CD4-positive, alpha-beta T cell (primary cell): Measurements from ENCODE around the gene NKD1. TPM values are rescaled to one million over a fixed set of nuclear protein-coding genes. Genes with fewer than 3 reads are reported as not detected.
A peak's percentile ranks its signal among the peaks of the same experiment; 100 is the strongest.

Experiments used
- ATAC-seq: fragments of 200-7000 bp; cut with Tn5 transposase; one replicate; pipeline ENCODE4 v1.10.0; 2022; ENCODE audit warnings: mild to moderate bottlenecking; ENCODE audit not compliant: poor library complexity
- CTCF ChIA-PET: fragments of 350-600 bp; sonication (Branson Sonifier 250); formaldehyde crosslinking; loops from one replicate; lab custom pipeline; 2021; ENCODE audit warnings: antibody characterized with exemption, inconsistent platforms; lab: Charles Lee
- POLR2A ChIA-PET: fragments of 350-600 bp; sonication (Branson Sonifier 250); formaldehyde crosslinking; loops from one replicate; lab custom pipeline; 2021; ENCODE audit warnings: antibody characterized with exemption, inconsistent platforms; lab: Charles Lee
- DNase-seq, 14 experiments: peaks; one replicate each; pipeline ENCODE4 v3.0.0-alpha.2; 2013 to 2020; ENCODE audit warnings: mixed read lengths in 2 of 14
- H3K27ac ChIP-seq, 2 donors: one replicate each; pipeline versions ENCODE4 v1.5.1 to v1.7.0; 2013; ENCODE audit warnings: low read length in 2 of 2, low read depth in 1 of 2, mild to moderate bottlenecking in 1 of 2
- H3K27me3 ChIP-seq, 2 experiments: 1 replicate in 1 of 2; 2 replicates in 1 of 2; pipeline versions ENCODE4 v1.6.1 to v1.7.0; 2013; ENCODE audit warnings: low read length in 2 of 2, control low read depth in 1 of 2, mild to moderate bottlenecking in 1 of 2, moderate library complexity in 1 of 2; ENCODE audit not compliant: insufficient read depth in 2 of 2, control insufficient read depth in 1 of 2
- H3K36me3 ChIP-seq: one replicate; pipeline ENCODE4 v1.6.1; 2013; ENCODE audit warnings: low read length, control low read depth; ENCODE audit not compliant: insufficient read depth
- H3K4me1 ChIP-seq: one replicate; pipeline ENCODE4 v1.6.1; 2013; ENCODE audit warnings: low read length, control low read depth; ENCODE audit not compliant: insufficient read depth
- H3K4me3 ChIP-seq: one replicate; pipeline ENCODE4 v1.5.1; 2013; ENCODE audit warnings: mild to moderate bottlenecking, low read length, moderate library complexity
- H3K9me3 ChIP-seq, 2 experiments: 1 replicate in 1 of 2; 2 replicates in 1 of 2; pipeline versions ENCODE4 v1.6.1 to v1.7.0; 2013; ENCODE audit warnings: low read length in 2 of 2, mild to moderate bottlenecking in 2 of 2, control low read depth in 1 of 2, moderate library complexity in 1 of 2; ENCODE audit not compliant: control insufficient read depth in 1 of 2, insufficient read depth in 1 of 2
- H3K27ac Mint-ChIP-seq: one replicate; pipeline ENCODE4 v1.8.0; 2020; ENCODE audit warnings: mixed read lengths
- H3K27me3 Mint-ChIP-seq: one replicate; pipeline ENCODE4 v1.8.0; 2021; ENCODE audit warnings: mixed read lengths
- H3K36me3 Mint-ChIP-seq: one replicate; pipeline ENCODE4 v1.8.0; 2021; ENCODE audit warnings: low read depth, mixed read lengths
- H3K4me1 Mint-ChIP-seq: one replicate; pipeline ENCODE4 v1.8.0; 2021; ENCODE audit warnings: low read depth, mixed read lengths
- H3K4me3 Mint-ChIP-seq: one replicate; pipeline ENCODE4 v1.8.0; 2020; ENCODE audit warnings: mild to moderate bottlenecking, mixed read lengths
- H3K9me3 Mint-ChIP-seq: one replicate; pipeline ENCODE4 v1.8.0; 2020; ENCODE audit warnings: mixed read lengths
- CTCF ChIP-seq: fragments of 200-600 bp; IDR thresholded peaks from one replicate; pipeline ENCODE4 v1.8.0; 2022; ENCODE audit warnings: antibody characterized with exemption, mild to moderate bottlenecking
- intact Hi-C, 2 experiments: fragments of 100-400 bp; cut with DNase I in 1 of 2; cut with micrococcal nuclease in 1 of 2; formaldehyde crosslinking; loops; one replicate each; pipeline versions ENCODE4 v1.15.1 to v1.9.0; 2023 to 2025; cut with DNase I, micrococcal nuclease
- total RNA-seq, 174 experiments: library from RNA in 2 of 174; stranded (reverse) in 2 of 174; gene quantifications; one replicate each; pipeline ENCODE4 v1.2.3 and lab custom pipeline; 2021 to 2026

The NKD1 gene
- total RNA-seq, 2 experiments from 2014 or later = 6.1 to 9.8 TPM

- H3K27me3 ChIP-seq = no peaks in the 10 kb centered on the region
- H3K36me3 ChIP-seq = no peaks in the 10 kb centered on the region
- H3K4me1 Mint-ChIP-seq = no peaks in the 10 kb centered on the region
- no peaks in the 10 kb centered on the region for H3K4me1 ChIP-seq
- no peaks in the 10 kb centered on the region for H3K36me3 Mint-ChIP-seq
- no peak for ATAC-seq
- no peak overlapping the region for H3K27ac ChIP-seq
- DNase-seq = peak in 12 of 14 experiments; percentile 5 to 65 (median 21)
- no peaks in the 10 kb centered on the region for H3K9me3 ChIP-seq
- H3K4me3 Mint-ChIP-seq = no peak overlapping the region
- CTCF ChIA-PET = interaction anchor here (0.8 kb wide), 1 partner anchor 186 kb away, joined by 4 read pairs; no protein-coding TSS in a partner anchor
- H3K9me3 Mint-ChIP-seq = no peaks in the 10 kb centered on the region
- H3K27ac Mint-ChIP-seq = no peak overlapping the region
- peak; percentile 71 for TF ChIP-seq CTCF
- intact Hi-C loops = loop anchor here in 1 of 2 experiments (10.0 kb wide), 1 partner anchor 295 kb away; no protein-coding TSS in a partner anchor
- H3K4me3 ChIP-seq = no peak overlapping the region
- POLR2A ChIA-PET = no interaction called here
- no peaks in the 10 kb centered on the region for H3K27me3 Mint-ChIP-seq
Observed at GRCh38 chr16:50509521-50510341, 38.5 kb upstream of the NKD1 start.

- Mint-ChIP-seq H3K36me3 (no peaks in the 10 kb centered on the region), H3K27me3 (no peaks in the 10 kb centered on the region), H3K9me3 (peaks cover 10% of the 10 kb centered on the region), H3K27ac (no peak overlapping the region), H3K4me1 (no peaks in the 10 kb centered on the region), H3K4me3 (no peak overlapping the region)
- Histone ChIP-seq H3K4me1 (no peaks in the 10 kb centered on the region), H3K4me3 (no peak overlapping the region), H3K9me3 (peaks cover 9 to 18% of the 10 kb centered on the region in 2 experiments), H3K27me3 (no peaks in the 10 kb centered on the region), H3K36me3 (no peaks in the 10 kb centered on the region), H3K27ac (no peak overlapping the region)
- ChIA-PET POLR2A (no interaction called here), CTCF (no interaction called here)
- intact Hi-C loops = loop anchor here in 1 of 2 experiments (10.0 kb wide), 1 partner anchor 300 kb away; no protein-coding TSS in a partner anchor
- no peak for DNase-seq
- TF ChIP-seq CTCF = no peak
- ATAC-seq = no peak
Observed at GRCh38 chr16:50515218-50515617, 33.0 kb upstream of the NKD1 start.

GRCh38 chr16:50516401-50516800 lies 31.8 kb upstream of the NKD1 start:
- Histone ChIP-seq H3K27ac (no peak overlapping the region), H3K4me3 (no peak overlapping the region), H3K9me3 (peaks cover 9 to 18% of the 10 kb centered on the region in 2 experiments), H3K27me3 (no peaks in the 10 kb centered on the region), H3K4me1 (no peaks in the 10 kb centered on the region), H3K36me3 (no peaks in the 10 kb centered on the region)
- peaks cover 10% of the 10 kb centered on the region for H3K9me3 Mint-ChIP-seq
- no peaks in the 10 kb centered on the region for H3K27me3 Mint-ChIP-seq
- H3K4me1 Mint-ChIP-seq = no peaks in the 10 kb centered on the region
- CTCF ChIA-PET = interaction anchor here (1.1 kb wide), 1 partner anchor 11 kb away, joined by 3 read pairs; no protein-coding TSS in a partner anchor
- H3K36me3 Mint-ChIP-seq = no peaks in the 10 kb centered on the region
- no peak overlapping the region for H3K4me3 Mint-ChIP-seq
- H3K27ac Mint-ChIP-seq = no peak overlapping the region
- TF ChIP-seq CTCF = no peak
- no peak for ATAC-seq
- no peak for DNase-seq
- intact Hi-C loops = loop anchor here in 1 of 2 experiments (10.0 kb wide), 1 partner anchor 302 kb away; no protein-coding TSS in a partner anchor
- POLR2A ChIA-PET = interaction anchor here (0.7 kb wide), 1 partner anchor 60 kb away, joined by 5 read pairs; no protein-coding TSS in a partner anchor
